ENCODE measurements around the gene TBXAS1.

The TBXAS1 gene

GRCh38 chr7:139857791-139858190, 28.7 kb downstream of the TBXAS1 start:
- FAIRE-seq: no peak

GRCh38 chr7:139860090-139860775, 31.2 kb downstream of the TBXAS1 start:
- FAIRE-seq: no peak

- FAIRE-seq: no peak
Measured at GRCh38 chr7:139861803-139862202, 32.7 kb downstream of the TBXAS1 start.

- FAIRE-seq: no peak
Measured at GRCh38 chr7:139866047-139866837, 37.2 kb downstream of the TBXAS1 start.

GRCh38 chr7:139867847-139868246, 38.8 kb downstream of the TBXAS1 start:
- no peak for FAIRE-seq

- FAIRE-seq: no peak
Measured at GRCh38 chr7:139869886-139870285, 40.8 kb downstream of the TBXAS1 start.

- FAIRE-seq: no peak
Measured at GRCh38 chr7:139870380-139870779, 41.3 kb downstream of the TBXAS1 start.

- no peak for FAIRE-seq
Measured at GRCh38 chr7:139871331-139871730, 42.3 kb downstream of the TBXAS1 start.

GRCh38 chr7:139871820-139872219, 42.8 kb downstream of the TBXAS1 start:
- FAIRE-seq: no peak

GRCh38 chr7:139873593-139874301, 44.7 kb downstream of the TBXAS1 start:
- no peak for FAIRE-seq

- FAIRE-seq: no peak
Measured at GRCh38 chr7:139874302-139874629, 45.2 kb downstream of the TBXAS1 start.

- no peak for FAIRE-seq
Measured at GRCh38 chr7:139875821-139876241, 46.8 kb downstream of the TBXAS1 start.

GRCh38 chr7:139876622-139877283, 47.7 kb downstream of the TBXAS1 start:
- no peak for FAIRE-seq

GRCh38 chr7:139883814-139884213, 54.8 kb downstream of the TBXAS1 start:
- peak; percentile 6 for FAIRE-seq

GRCh38 chr7:139884441-139884840, 55.4 kb downstream of the TBXAS1 start:
- FAIRE-seq: no peak

GRCh38 chr7:139885511-139885910, 56.4 kb downstream of the TBXAS1 start:
- FAIRE-seq: no peak

- FAIRE-seq: no peak
Measured at GRCh38 chr7:139886206-139886605, 57.1 kb downstream of the TBXAS1 start.

GRCh38 chr7:139886899-139887298, 57.8 kb downstream of the TBXAS1 start:
- FAIRE-seq: no peak

- no peak for FAIRE-seq
Measured at GRCh38 chr7:139887992-139888481, 59.0 kb downstream of the TBXAS1 start.

- no peak for FAIRE-seq
Measured at GRCh38 chr7:139889186-139889871, 60.3 kb downstream of the TBXAS1 start.

- no peak for FAIRE-seq
Measured at GRCh38 chr7:139893461-139893860, 64.4 kb downstream of the TBXAS1 start.

GRCh38 chr7:139893999-139894398, 64.9 kb downstream of the TBXAS1 start:
- FAIRE-seq: no peak

Measured in A204.1 (cell line).